HK-2 (cell line): Measurements from ENCODE around the gene CTSW.

ENCODE experiments used
- DNase-seq: peaks from one replicate; pipeline ENCODE4 v3.0.0-alpha.2; 2018; ENCODE audit not compliant: unreplicated experiment

CTSW gene

DNA sequence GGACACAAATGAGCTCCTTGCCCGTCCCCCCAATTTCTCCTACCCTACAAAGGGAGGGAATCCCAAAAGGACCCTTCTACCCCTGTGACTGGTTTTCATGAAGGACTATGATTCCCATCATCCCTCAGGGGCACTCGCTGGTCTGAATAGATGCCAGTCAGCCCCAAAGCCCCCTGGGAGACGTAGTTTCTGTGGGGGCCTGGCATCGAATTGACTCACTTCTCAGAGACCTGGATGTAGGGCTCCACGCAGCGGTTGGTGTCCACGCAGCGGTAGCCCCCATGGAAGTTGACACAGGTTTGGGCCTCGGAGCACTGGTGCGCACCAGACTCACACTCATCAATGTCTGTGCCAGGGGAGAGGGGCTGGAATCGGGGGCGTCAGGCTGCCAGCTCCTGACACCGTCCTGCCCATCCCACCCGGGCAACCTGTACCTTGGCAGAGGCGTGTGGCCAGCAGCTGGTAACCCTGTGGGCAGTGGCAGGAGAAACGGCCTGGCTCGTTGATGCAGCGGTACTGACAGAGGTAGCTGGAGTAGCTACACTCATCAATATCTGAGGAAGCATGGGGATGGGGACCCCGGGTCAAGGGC, 11.5 kb upstream of the CTSW start:
- no peak for DNase-seq

DNA sequence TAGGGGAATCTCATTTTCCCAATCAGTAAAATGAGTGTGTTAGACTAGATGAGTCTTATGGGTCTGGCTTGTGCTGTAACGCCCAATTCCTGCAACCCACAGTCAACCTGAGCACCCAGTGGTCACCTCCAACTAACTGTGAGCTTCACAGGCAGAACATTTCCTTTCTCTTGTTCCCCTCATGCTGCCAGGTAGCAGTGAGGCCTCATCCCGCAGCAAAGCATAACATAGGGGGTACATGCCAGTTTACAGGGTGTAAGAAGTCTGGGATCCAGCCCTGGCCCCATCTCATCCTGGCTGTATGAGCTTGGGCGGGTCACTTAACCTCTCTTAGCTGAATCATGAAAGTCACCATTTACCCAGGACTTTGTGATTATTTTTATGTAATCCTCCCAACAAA, 10.7 kb upstream of the CTSW start:
- DNase-seq = no peak

DNA sequence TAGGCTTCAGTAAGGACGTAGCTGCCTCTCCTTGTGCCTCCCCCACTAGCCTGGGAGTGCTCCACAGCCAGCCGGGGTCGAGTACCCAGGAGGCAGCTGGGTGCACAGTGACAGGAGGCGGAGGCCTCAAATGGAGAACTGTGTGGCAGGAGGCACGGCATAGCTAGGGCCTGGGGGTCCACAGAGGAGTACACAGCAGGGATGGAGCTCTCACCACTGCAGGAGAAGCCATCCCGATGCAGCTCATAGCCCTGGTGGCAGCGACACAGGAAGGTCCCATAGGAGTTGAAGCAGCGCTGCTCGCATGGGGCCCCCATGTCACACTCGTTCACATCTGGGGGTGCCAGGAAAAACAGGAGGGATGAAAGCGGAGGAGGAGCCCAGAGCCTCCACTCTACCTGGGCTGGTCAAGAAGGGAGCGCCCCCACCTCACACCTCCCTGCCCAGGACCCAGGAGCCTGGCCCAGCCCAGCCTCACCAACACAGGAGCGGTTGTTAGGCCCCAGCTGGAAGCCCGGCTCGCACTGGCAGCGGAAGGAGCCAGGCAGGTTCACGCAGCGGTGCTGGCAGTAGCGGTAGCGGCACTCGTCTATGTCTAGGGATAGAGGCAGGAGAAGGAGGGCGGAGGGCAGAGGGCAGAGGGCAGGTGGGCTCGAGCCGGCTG, 9.9 kb upstream of the CTSW start:
- no peak for DNase-seq

DNA sequence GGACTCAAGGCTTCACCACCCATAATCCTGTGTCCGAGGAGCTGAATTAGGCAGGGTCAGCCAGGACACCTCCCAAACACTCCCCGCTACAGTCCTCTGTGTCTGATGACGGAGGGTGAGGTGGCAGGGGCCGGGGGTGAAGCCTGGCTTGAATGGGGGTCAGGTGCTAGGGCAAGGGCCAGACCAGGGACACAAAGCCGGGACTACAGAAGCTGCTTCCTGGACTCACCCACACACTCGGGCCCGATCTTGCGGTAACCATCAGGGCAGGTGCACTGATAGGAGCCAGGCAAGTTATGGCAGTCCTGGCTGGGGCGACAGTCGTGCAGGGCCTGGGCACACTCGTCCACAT, 9.4 kb upstream of the CTSW start:
- DNase-seq = no peak

DNA sequence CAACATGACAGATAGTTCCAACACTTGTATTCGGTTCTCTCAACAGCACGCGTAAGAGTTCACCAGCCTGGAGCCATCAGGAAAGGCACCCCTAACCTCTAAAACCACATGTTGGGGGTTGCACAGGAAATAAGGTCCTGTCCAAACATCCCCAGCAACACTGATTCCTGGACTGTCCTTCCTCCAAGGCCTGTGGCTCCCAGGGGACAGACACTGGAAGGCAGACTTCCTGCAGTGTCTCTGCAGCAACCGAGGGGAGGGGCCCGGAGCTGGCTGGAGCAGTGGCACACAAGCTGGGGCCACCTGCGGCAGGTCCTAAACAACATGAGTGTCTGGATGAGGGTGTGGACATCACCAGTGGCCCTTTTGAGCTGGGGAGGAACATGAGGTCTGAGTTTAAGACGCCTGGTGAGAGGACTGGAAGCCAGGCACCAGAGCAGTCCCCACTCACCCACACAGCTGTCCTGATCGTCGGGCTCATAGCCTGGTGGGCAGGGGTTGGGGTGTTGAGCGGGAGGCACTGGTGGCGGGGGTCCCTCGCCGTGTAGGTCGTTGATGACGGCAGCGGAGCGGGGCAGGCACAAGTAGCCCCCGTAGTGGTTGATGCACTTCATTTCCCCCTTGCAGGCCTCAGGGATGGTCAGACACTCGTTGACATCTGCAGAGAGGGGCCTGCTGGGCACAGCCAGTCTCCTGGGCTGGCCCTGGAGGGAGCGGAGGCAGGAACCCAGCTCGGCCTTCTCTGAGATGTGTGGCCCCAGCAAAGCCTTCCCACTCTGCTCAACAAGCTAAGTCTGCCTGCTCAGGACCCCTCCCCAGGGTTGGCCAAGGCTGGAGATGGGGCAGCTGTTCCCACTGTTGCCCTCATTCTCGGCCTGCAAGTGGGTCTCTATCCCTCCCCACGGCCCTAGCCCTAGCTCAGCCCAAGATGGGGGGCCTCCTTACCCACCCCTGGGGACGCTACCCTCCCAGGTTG, 8.6 kb upstream of the CTSW start:
- no peak for DNase-seq

DNA sequence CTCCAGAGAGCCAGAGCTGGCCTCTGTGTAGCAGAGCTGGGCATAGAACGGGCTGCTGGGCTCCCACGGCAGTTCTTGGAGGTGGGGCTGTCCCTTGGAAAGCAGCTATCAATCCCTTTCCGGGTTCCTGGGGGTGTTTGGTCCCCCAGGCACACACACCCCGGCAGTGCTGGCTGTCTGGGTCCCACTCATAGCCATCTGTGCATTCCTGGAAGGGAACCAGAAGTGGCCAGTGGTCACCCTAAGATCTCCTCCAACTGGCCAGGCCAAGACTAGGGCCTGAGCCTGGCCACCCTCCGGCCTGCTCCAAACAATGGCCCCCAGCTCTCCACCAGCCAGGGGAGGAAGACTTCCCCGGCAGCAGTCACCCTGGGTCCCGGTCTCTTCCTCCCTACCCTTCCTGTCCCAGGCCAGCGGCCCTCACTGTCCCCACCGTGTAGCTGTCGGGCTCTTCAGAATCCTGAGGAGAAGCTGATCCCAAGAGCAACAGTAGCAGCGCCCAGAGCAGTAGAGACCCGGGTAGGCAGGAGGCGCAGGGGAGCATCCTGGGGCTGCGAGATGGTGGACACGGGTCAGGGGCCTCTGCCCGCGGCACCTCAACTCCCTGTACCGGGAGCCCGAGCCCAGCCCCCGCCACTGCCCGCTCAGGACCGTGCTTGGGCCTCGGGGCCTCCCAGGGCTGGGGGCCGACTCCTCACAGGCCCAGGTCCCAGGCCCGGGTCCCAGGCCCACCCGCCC, 7.7 kb upstream of the CTSW start:
- DNase-seq = no peak

DNA sequence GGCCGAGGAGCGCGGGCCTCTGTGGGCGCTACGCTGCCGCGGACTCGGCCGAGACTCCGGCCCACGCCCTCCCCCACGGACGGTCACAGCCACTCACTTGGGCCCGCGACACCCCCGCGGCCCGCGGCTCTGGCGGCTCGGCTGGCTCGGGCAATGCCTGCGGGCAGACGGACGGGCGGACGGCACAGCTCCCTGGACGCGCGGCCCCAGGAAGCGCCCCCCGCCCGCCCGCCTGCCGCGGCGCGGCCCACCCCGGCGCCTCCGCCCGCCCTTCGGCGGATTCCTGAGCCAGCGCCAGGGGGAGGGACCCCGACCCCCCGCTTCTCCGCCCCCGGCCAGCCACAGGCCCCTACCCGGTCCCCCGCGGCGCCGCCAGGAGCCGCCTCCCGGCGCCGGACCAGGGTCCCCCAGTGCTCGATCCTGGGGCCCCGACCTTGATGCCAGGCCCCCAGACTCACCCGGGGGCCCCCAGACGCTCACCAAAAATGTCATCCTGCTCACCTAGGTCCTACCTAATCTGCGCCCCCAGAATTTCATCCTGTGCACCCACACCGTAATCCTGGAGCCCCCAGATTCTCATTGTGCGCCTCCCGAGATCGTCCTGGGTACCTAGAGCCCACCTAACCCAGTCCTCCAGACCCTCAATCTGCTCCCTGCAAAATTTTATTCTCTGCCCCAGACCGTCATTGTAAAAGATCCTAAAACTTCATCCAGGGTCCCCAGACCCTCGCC, 6.9 kb upstream of the CTSW start, which contains the start of gene EFEMP2:
Gene EFEMP2 (minus strand): TSS at position 215 of the 732 bp plus-strand sequence. CDS start 446 bp downstream, outside the sequence.
- DNase-seq = no peak

DNA sequence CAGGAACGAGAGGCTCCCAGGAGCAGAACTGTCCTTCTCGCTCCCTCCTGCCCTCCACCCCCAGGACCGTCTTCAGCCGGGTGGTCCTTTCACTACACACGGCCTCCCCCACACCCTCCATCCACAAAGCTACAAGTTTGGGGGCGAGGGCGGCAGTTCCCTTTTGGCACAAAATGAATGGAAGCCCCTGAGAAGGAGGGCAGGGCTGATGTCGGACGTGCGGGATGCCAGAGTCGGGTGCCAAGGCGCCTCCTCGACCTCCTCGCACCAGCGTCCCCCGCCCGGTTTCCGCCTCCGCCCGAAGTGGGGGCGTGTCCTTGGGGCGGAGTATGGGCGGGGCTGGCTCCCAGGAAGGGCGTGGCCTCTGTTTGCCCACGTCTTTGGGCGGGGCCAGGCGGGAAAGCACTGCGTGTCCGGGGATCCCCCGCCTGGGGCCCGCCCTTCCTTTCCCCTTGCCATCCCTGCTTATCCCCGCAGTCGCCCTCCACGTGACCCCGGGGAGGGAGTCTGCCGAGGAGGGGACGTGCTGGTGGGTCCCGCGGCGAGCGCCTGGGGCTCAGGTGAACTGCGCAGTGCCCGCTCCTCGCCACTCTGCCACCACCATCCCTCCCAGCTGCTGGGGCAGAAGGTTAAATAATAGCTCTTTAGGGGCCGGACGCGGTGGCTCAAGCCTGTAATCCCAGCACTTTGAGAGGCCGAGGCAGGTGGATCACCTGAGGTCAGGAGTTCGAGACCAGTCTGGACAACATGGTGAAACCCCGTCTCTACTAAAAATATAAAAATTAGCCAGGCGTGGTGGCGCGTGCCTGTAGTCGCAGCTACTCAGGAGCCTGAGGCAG, 6.1 kb upstream of the CTSW start:
- peak; percentile 91 for DNase-seq

DNA sequence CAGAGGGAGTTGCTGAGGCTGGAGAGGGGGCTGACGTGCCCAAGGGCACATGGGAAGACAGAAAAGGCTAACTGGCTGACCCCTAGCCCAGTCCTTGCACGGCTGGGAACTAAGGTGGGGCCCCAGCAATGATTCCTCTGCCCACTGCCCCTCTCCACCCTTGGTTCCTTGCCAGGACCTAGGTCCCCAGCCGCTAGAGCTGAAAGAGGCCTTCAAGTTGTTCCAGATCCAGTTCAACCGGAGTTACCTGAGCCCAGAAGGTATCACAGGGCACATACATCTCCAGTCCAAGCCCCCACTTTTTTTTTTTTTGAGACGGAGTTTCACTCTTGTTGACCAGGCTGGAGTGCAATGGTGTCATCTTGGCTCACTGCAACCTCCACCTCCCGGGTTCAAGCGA, 390 bp downstream of the CTSW start:
- DNase-seq = no peak

DNA sequence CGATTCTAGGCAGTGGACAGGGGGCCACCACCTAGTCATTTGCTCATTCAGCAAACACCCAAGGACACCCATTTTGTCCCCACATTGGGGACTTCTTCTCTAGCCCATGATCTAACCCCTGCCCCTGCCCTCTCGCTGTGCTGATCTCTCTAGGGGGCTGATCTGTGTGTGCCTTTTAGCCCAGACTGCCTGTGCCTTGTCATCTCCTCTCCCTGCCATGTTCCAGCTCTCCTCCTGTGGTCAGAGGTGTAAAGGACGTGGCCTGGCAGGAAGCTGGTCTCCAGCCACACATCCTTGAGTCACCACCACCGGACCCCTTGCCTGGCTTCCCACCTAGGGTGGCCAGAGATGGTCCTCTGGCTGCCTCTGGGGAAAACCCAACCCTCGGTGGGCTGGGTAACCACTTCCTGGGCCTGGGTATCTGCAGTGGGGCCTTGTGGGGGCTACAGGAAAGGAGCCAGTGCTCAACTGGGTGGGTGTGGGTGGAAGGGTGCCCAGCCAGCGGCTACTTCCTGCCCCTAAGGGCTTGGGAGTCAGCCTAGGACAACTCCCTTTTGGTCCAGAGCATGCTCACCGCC, 1.3 kb downstream of the CTSW start:
- DNase-seq = no peak

DNA sequence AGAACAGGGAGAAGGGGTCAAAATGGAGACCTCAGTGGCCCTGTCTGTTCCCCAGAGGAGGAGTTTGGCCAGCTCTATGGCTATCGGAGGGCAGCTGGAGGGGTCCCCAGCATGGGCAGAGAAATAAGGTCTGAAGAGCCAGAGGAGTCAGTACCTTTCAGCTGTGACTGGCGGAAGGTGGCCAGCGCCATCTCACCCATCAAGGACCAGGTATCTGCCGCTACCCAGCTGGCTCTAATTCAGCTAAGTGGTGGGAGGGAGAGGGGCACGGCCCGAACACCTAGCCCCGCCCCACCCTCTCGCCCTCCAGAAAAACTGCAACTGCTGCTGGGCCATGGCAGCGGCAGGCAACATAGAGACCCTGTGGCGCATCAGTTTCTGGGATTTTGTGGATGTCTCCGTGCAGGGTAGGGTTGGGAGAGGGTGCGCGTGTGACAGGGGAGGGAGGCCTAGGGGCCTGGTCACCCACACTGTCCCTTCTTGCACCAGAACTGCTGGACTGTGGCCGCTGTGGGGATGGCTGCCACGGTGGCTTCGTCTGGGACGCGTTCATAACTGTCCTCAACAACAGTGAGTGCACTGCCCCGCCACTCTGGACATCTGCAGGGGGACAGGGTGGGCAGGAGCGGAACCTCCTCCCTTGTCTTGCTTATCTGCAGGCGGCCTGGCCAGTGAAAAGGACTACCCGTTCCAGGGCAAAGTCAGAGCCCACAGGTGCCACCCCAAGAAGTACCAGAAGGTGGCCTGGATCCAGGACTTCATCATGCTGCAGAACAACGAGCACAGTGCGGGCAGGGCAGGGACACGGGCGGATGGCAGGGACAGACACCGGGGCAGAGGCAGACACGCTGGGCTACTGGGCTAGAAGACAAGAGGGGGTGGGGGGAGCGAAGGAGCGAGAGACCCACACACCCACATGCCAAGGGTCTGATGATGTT, 2.8 kb downstream of the CTSW start:
- DNase-seq = no peak

DNA sequence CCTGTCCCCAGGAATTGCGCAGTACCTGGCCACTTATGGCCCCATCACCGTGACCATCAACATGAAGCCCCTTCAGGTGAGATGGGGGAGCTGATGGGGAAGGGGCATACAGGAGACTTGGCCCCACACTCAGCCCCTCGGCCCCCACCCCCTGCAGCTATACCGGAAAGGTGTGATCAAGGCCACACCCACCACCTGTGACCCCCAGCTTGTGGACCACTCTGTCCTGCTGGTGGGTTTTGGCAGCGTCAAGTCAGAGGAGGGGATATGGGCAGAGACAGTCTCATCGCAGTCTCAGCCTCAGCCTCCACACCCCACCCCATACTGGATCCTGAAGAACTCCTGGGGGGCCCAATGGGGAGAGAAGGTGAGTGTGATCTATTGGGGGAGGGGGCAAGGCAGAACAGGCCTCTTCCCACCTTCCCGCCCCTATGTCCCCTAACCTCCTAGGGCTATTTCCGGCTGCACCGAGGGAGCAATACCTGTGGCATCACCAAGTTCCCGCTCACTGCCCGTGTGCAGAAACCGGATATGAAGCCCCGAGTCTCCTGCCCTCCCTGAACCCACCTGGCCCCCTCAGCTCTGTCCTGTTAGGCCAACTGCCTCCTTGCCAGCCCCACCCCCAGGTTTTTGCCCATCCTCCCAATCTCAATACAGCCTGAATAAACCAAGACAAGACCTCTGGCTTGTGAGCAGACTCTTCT, 3.6 kb downstream of the CTSW start:
- DNase-seq = no peak

DNA sequence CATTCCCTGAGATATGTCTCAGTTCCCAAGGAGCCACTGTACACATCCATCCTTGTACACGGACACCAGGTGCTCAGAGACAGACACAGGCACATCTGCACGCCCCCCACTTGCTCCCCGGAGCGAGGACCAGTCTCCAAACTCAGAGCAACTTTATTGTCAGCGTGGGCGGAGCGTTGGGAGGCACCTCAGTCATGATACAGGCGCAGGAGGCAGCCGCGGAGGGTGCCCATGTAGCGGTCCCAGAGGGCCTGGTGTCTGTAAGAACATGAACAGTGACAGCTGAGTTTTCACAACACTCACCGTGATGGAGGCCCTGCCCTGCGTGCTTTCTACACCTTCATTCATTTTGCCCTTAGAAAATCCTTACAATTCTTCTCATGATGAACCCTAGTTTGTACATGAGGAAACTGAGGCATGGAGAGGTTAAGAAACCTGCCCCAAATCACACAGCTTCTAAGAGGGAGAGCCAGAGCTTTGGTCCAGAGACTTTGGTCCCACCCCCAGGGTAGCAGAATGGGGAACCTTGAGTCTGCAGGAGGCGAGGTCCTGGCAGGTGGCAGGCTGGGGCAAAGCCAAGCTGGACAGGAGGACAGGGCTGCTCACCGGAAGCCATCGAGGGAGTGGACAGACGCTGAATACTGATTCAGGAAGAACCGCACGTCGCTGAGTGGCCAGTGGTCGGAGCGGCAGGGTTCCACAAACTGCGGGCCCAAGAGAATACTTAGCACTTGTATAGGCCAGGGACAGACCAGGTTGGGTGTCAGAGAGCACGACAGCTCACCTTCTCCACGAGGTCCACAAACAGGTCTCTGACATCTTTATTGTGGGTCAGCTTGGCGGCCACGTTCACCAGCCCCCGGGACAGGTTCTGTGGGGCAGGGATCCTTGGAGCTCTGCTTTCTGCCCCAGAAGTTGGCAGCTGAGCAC, 4.4 kb downstream of the CTSW start:
- no peak for DNase-seq

DNA sequence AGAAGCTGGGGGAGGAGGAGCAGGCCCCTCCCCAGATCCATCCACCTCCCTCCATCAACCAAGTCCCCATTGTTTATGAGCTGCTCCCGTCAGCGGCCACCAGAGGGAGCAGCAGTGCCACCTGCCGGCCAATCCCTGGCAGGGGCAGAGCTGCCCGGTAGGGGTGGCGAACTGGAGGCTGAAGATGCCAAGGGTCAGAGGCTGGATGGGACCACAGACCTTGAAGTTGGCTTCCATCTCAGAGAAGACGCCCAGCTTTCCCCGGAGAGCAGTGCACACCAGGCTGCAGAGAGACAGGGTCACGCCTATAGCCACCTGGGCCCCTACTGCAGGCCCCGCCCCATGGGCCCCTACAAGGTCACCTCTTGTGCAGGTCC, 5.1 kb downstream of the CTSW start:
- DNase-seq = peak; percentile 73

DNA sequence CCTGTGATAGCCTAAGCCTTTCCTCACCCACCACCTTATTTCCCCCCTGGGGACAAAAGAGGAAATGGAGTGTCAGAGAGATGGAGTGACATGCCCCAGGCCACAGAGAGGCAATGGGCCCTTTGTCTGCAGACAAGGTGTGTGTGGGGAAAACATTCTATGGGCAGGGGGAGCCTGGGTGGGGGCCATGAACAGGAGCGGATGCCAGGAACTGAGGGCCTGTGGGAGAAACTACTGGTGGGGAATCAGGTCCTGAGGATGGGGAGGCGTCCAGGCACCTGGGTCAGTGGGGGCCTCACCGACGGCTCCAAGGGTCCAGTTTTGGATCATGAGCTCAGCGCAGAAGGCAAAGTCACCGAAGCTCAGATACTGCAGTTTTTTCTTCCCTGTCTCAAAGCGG, 5.6 kb downstream of the CTSW start:
- no peak for DNase-seq

DNA sequence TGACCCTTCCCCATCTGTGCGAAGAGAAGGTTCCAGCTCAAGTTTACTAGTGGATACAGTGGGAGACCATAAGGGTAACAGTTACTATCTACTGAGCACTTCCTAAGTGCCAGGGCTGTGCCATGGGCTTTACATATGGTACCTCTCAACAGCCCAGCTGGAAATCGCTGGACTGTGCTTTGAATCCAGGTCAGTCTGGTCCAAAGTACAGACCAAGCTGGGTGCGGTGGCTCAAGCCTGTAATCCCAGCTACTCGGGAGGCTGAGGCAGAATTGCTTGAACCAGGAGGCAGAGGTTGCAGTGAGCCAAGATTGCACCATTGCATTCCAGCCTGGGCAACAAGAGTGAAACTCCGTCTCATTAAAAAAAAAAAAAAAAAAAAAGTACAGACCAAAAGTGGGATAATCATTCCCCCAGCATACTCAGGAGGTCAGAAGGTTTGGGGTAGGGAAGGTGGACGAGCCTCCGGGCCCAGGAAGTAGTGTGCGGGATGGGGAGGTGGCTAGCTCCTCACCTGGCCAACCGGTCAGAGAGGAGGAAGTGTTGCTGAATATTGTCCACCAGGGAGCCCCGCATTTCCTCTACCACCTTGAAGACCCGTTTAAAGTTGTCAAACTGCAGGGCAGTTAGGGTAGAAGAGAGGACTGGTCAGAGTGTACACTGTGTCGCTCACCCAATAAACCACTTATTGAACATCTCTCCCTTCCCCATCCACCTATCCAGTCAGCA, 6.3 kb downstream of the CTSW start:
- no peak for DNase-seq
